ENCODE results near the gene GDI2. TPM values are rescaled to one million over a fixed set of nuclear protein-coding genes. Genes with fewer than 3 reads are reported as not detected.

GDI2 gene
- total RNA-seq, 1 experiment from 2014 or later, result 321 TPM

GRCh38 chr10:5832946-5833345 lies 19.7 kb upstream of the GDI2 start:
- Mint-ChIP-seq H3K4me1 (no peaks in the 10 kb centered on the region), H3K27ac (no peak overlapping the region), H3K9me3 (no peaks in the 10 kb centered on the region), H3K36me3 (no peaks in the 10 kb centered on the region), H3K27me3 (ENCODE audit: low read depth) (no peaks in the 10 kb centered on the region), H3K4me3 (no peak overlapping the region)
- CTCF ChIA-PET, result no interaction called here
- no peak for TF ChIP-seq HMGA2 (CRISPR knock-in tag; IDR thresholded peaks at IDR 0.05)
- TF ChIP-seq GRHL2 (CRISPR knock-in tag; IDR thresholded peaks at IDR 0.05; ENCODE audit: insufficient replicate concordance, severe bottlenecking), result no peak
- TF ChIP-seq ZNF425 (CRISPR knock-in tag; conservative IDR thresholded peaks at IDR 0.05), result no peak
- no peak for TF ChIP-seq PRDM15 (CRISPR knock-in tag; IDR thresholded peaks at IDR 0.05)
- no peak for TF ChIP-seq CREM (CRISPR knock-in tag; IDR thresholded peaks at IDR 0.05)
- TF ChIP-seq SP1 (CRISPR knock-in tag; conservative IDR thresholded peaks at IDR 0.05), result no peak
- TF ChIP-seq ZNF219 (CRISPR knock-in tag; IDR thresholded peaks at IDR 0.05; ENCODE audit: borderline replicate concordance), result no peak
- TF ChIP-seq MYBL2 (CRISPR knock-in tag; IDR thresholded peaks at IDR 0.05), result no peak
- no peak for TF ChIP-seq ZNF121 (CRISPR knock-in tag; IDR thresholded peaks at IDR 0.05)
- TF ChIP-seq RORB (CRISPR knock-in tag; IDR thresholded peaks at IDR 0.05), result no peak
- no peak for TF ChIP-seq NR1H2 (CRISPR knock-in tag; IDR thresholded peaks at IDR 0.05)
- TF ChIP-seq ZMAT4 (CRISPR knock-in tag; IDR thresholded peaks at IDR 0.05), result no peak
- TF ChIP-seq FOXJ3 (CRISPR knock-in tag; IDR thresholded peaks at IDR 0.05; ENCODE audit: borderline replicate concordance), result no peak
- TF ChIP-seq E2F4 (CRISPR knock-in tag; IDR thresholded peaks at IDR 0.05; ENCODE audit: borderline replicate concordance, low read depth), result no peak
- POLR2A ChIA-PET, result interaction anchor here (0.6 kb wide), 1 partner anchor 14 kb away, joined by 6 read pairs; no protein-coding TSS in a partner anchor
- ATAC-seq, result no peak
- no peak for DNase-seq (ENCODE audit: low spot score)

- ChIA-PET CTCF (no interaction called here), POLR2A (interaction anchor here (0.6 kb wide), 1 partner anchor 71 kb away, joined by 3 read pairs; no protein-coding TSS in a partner anchor)
- H3K9me3 Mint-ChIP-seq, result no peaks in the 10 kb centered on the region
- no peak for TF ChIP-seq ERG (CRISPR knock-in tag; IDR thresholded peaks at IDR 0.05)
- no peak for TF ChIP-seq IRF1 (CRISPR knock-in tag; IDR thresholded peaks at IDR 0.05)
- TF ChIP-seq GABPB1 (CRISPR knock-in tag; IDR thresholded peaks at IDR 0.05), result 0 out of 2 replicates have a peak, but pooled peaks have one; percentile 34
- DNase-seq (ENCODE audit: low spot score) (no peak), ATAC-seq (no peak)
- no peaks in the 10 kb centered on the region for H3K27me3 Mint-ChIP-seq (ENCODE audit: low read depth)
- no peaks in the 10 kb centered on the region for H3K36me3 Mint-ChIP-seq
- no peak overlapping the region for H3K4me3 Mint-ChIP-seq
- no peak overlapping the region for H3K27ac Mint-ChIP-seq
- no peaks in the 10 kb centered on the region for H3K4me1 Mint-ChIP-seq
Observed at GRCh38 chr10:5831446-5831782, 18.2 kb upstream of the GDI2 start.
